Medulla oblongata (tissue), 1 donor: Measurements from ENCODE around the gene FBXO41.
A peak's percentile ranks its signal among the peaks of the same experiment; 100 is the strongest.
"Not testable (repeated sequence)": the region's sequence is repeated elsewhere in the genome, so short reads cannot be mapped to it uniquely, and the experiment has no call there.

Source experiments
- DNase-seq: peaks from one replicate; pipeline ENCODE4 v3.0.0-alpha.2; 2015; ENCODE audit errors: extremely low spot score

FBXO41 gene

GRCh38 chr2:73262691-73263429 lies 21.4 kb downstream of the FBXO41 start:
- DNase-seq, result not testable (repeated sequence)

DNA sequence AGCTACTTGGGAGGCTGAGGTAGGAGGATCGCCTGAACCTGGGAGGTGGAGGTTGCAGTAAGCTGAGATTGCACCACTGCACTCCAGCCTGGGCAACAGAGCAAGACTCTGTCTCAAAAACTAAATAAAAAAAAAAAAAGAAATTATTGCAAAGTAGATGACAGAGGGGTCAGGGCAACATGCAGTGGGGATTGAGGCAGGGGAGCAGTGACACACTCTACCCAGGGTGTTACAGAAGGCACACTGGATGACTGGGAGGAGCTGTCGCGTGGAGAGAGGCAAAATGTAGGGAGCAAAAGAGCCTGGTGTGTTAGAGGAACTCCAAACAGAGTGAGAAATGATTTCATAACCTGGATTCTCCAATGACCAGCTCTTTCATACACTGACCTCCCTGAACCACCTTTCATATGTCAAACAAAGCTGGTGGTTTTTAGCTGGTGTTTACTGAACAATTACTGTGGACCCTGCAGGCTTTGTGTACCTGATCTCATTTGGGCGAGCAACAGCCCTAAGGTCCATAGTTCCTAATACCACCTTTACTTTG lies 22.1 kb downstream of the FBXO41 start:
- DNase-seq, result no peak

DNA sequence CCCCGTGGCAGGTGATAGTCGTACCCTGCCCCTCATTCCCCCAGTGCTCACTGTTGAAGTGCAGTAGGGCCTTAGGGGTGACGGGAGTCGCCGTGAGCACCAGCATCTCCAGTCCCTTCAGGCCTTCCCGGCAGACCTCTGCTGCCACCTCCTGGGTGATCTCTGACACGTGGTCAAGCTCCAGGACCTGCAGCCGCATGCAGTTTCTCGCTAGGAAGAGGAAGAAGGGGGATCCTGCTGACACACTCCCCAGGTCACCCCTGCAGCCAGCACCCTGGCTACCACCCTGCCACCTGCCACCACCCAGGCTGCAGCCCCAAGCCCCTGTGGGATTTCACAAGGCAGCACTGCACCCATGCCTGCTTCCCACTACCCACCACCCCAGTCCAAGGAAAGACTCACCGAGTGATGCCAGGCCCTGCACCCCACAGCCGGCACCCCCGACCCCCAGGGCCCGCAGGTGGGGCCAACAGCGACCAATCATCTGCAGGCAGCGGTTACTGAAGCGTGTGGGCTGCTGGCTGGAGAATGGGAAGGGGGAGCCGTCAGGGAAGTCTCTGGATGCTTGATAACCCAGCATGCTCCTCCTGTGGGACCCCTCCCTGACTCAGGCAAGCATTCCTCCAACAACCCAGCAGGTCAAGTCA lies 23.8 kb downstream of the FBXO41 start:
- peak; percentile 21 for DNase-seq

DNA sequence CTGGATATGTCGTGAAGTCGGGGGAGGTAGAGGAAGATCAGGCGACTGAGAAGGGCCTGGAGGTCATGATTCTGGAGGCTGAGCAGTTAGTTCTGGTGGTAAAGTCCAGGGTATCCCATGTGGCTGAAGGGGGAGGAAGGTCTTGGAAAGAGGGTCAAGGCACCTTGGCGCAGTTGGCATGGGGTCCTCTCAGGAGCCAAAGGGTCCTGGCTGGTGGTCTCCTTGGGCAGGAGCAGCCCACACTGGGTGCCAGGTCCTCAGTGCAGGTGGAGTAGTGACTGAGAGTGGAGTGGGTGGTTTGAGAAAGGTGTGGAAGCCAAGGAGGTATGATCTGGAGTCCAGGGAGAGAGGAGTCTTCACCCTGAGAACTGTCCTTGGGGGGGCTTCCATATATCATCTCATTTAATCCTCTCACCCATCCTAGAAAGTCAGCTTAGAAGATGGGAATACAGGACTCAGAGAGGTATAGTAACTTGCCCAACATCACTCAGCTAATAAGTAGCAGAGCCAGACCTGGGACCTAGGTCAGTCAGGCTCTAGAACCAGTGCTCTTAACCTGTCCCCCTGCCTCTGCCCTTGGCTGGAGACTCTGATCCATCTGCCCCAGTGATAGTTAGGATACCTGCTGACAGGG lies 24.5 kb downstream of the FBXO41 start:
- no peak for DNase-seq

GRCh38 chr2:73259276-73259675 lies 25.0 kb downstream of the FBXO41 start:
- DNase-seq, result no peak

DNA sequence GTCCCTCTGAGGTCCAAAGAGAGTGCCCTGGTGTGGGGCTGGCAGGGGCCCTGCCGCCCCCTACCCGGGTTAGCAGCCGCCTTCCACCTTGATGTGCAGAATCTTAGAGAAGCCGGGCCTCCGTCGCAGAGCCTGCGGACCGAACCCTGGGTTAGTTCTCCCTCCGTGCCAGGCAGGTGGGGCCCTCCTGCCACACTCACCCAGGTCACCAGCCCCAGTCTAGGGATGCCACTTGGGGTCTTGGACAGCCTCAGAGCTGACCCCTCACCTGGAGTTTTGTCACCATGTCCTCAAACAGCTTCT lies 25.4 kb downstream of the FBXO41 start:
- DNase-seq, result no peak

GRCh38 chr2:73258186-73258912 lies 25.9 kb downstream of the FBXO41 start:
- no peak for DNase-seq

DNA sequence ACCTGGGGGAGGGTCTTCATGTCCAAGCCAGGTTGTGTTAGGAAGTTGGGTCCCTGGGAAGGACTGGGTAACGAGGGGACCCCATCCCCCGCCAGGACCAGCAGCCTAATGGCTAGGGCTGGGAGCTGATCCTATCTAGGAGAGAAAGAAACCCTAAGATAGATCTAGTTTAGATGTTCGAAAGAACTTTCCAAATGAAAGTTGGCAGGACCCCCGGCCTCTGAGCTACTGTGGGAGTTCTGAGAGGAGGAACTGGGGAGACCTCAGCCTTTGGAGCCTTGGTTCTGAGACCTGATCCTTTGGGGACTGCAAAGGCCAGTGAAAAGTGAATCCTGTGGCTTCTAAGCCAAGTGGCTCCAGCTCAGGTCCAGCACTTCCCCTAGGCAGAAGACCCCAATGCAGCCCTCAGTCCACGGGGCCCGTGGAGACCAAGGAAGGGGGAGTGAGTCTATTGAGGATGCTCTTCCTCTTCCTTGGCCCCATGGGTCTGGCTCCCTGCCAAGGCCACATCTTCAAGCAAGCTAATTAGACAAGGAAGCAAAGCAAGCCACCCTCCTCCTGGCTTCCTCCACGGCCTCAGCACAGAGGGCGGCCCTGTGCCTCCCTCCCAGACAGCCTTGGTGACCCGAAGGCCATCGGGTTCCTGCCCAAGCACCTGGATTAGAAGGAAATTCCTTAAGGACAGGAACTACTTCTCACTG lies 26.7 kb downstream of the FBXO41 start:
- DNase-seq, result no peak

GRCh38 chr2:73257021-73257420 lies 27.3 kb downstream of the FBXO41 start:
- DNase-seq, result no peak

DNA sequence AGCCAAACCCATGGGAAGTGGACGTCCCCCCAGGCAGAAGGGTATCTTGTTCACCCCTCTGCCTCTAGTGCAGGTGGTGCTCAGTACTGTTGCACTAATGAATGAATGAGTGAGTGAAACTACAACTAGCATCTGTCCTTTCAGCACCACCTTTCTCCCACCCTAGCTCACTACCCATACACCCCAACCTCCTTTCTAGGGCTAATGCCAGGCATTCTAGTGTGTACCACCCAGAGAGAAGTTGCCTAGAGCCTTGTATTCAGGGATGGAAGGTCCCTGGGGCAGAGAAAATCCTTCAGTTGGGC lies 27.7 kb downstream of the FBXO41 start:
- no peak for DNase-seq

DNA sequence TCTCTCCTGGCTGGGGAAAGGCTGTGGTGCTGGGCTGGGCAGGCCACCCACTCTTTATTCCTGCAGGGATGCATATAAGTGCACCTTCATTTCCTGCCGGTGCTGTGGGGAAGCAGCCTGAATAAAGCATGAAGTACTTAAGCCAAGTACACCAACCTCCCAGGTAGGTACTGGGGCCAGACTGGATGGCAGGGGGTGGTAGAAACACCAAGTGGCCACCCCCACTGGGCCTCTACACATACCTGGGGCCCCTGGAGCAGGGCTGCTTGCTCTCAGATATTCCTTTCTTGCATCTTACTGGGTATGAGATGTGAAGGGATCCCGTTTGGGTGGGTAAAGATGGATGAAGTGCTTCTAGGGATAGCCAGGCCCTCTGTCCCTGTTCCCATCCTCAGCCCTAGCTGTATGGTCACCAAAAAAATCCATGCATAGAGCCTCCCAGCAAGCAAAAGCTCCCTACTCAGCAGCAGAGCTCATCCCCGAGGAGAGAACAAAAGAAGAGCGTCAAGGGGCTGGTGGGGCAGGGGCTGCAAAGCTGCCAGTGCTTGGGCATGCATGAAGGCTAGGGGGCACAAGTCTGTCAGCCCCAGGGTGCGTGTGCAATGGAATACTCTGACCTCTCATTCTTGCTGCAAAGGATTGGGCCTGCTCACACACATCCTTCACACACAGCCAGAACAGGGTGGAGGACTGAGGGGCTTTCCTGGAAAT lies 28.2 kb downstream of the FBXO41 start:
- DNase-seq, result no peak

DNA sequence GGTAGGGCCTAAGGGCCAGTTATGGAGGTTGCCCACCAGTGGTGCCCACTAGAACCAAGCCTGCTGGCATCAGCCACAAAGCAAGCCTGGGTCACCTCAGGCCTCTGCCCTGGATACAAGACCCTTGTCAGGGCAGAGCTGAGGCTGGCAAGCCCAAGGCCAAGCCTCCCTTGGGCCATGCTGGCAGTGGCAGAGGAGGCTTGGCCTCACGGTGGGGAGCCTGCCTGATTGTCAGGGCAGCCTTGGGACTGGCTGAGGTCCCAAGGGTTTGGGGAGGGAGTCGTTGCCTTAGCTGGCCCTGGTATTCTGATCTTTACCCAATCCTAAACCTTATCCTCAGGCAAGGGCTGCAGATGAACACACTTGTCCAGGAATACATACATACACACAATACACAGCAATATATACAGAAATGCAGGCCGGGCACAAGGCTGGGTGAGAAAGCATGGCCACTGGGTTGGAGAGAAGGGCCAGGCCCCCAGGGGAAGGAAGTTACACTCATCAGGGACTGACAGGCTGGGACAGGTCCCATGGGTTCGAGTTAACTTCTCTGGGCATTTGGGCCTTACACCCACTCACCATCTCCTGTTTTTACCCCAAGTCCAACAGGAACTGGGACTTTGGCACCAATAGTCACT lies 29.2 kb downstream of the FBXO41 start:
- DNase-seq, result no peak

DNA sequence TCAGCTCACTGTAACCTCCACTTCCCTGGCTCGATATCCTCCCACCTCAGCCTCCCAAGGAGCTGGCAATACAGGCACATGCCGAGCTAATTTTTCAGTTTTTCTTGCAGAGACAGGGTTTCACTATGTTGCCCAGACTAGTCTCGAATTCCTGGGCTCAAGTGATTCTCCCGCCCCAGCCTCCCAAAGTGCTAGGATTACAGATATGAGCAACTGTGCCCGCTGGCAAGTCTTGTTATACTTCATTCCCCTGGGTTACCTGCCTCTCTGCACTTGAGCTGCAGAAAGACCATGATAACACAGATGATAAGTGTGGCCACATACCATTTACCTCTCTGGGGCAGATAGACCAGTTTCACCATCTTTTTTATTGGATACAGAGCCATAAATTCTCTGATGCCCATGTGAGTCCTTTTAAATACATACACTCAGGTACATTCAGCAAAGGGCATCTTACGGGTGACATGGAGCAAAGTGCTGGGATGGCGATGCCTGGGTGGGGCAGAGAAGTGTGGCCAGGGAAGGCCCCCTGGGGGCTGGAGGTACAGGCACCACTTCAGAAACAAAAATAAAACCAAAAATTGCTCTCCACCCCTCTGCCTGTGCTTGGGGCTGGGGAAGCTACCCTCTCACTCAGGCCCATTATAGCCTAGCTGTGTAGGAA lies 29.8 kb downstream of the FBXO41 start:
- DNase-seq, result no peak

DNA sequence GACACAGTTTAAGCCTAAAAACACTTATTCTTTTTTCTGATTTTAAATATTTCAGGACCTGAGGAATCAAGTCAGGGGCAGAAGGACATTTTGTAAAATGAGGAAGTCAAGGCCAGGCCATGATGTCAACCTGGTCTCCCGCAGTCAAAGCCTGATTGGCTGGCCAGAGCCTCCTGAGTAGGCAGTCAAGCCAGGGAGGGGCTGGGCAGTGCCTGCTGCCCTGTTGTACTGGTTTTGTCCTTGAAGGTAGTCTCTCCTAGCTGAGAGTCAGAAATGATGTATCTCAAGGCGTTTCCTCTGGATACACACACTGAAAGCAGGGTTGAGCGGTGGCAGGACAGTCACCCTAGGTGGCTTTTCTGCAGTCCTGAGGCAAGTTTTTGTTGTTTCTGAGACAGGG lies 30.4 kb downstream of the FBXO41 start:
- DNase-seq, result no peak

- DNase-seq, result no peak
Measured at GRCh38 chr2:73253400-73253799, 30.9 kb downstream of the FBXO41 start.

DNA sequence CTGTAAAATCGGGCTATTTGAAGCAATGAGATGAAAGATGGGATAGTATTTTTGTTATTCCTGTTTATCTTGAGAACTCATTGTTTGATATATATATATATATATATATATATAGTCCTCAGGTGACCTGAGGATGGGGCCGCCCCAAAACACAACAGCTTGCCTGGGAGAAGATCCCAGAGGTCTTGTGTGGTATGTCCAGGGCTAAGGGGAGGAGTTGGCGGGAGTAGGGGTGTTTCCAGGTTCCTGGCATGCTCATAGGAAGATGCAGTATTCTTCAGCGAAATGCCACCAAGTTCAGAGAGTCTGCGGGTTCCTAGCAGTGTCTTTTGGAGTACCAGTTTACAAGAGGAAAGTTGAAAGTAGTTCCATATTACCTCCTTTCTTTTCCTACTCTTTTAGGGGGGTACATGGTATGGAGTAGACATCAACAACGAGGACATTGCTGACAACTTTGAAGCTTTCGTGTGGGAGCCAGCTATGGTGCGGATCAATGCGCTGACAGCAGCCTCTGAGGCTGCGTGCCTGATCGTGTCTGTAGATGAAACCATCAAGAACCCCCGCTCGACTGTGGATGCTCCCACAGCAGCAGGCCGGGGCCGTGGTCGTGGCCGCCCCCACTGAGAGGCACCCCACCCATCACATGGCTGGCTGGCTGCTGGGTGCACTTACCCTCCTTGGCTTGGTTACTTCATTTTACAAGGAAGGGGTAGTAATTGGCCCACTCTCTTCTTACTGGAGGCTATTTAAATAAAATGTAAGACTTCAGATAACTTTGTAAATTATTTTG lies 31.8 kb downstream of the FBXO41 start:
- no peak for DNase-seq

GRCh38 chr2:73250872-73251846 lies 33.1 kb downstream of the FBXO41 start:
- DNase-seq, result no peak

- no peak for DNase-seq
Measured at GRCh38 chr2:73249636-73250035, 34.6 kb downstream of the FBXO41 start.
